GM18511 (cell line): Measurements from ENCODE around the gene COA4.
A peak's percentile ranks its signal among the peaks of the same experiment; 100 is the strongest.
"Not testable (repeated sequence)": the region's sequence is repeated elsewhere in the genome, so short reads cannot be mapped to it uniquely, and the experiment has no call there.

ENCODE experiments used
- ATAC-seq: cut with Tn5 transposase; IDR thresholded peaks from one replicate; pipeline ENCODE4 v1.9.1; 2021; ENCODE audit warnings: mild to moderate bottlenecking, moderate library complexity; ENCODE audit not compliant: unreplicated experiment

The COA4 gene

GRCh38 chr11:73876424-73877310, at the start of gene COA4, which contains the start of gene PAAF1:
Gene COA4 (minus strand): TSS chr11:73876846. CDS start chr11:73873378, 3,468 bp downstream.
Gene PAAF1 (plus strand): TSS chr11:73876999. CDS start chr11:73877022, 23 bp downstream.
- ATAC-seq, result peak; percentile 98

- no peak for ATAC-seq
These were observed 44.5 kb upstream of the COA4 start for GRCh38 chr11:73921180-73921579.

DNA sequence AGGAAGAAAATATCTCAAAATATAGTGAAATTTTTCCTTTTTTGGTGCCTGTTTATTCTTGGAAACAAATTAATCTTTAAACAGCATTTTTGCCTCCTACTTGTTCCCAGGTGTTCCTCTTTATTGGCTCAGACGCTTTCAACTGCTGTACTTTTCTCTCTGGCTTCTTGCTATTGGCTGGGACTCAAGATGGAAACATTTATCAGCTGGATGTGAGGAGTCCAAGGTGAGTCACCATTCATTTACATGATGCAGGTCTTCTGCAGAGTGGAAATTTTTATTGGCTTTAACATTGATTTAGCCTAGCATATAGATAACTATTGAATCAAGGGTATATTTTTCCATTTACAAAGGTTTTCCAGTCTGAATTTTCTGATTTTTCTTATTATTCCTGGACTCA, 39.8 kb upstream of the COA4 start:
- no peak for ATAC-seq

GRCh38 chr11:73914284-73914683, 37.6 kb upstream of the COA4 start:
- no peak for ATAC-seq

DNA sequence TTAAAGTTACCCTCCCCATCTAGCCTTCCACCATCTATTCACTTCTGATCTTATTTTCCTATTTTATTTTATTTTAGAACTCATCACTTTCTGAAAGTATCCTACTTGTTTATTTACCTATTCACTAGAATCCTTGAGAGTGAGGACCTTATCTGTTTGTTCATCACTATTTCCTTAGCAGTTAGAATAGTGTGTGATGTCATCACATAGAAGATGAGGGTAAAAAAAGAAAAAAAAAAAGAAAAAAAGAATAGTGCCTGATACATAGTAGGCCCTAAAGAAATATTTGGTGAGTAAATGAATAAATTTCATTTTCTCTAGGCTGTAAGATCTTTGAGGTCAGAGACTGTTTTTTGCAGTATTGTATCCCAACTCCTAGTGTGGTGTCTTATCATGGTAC, 36.8 kb upstream of the COA4 start:
- ATAC-seq, result no peak

DNA sequence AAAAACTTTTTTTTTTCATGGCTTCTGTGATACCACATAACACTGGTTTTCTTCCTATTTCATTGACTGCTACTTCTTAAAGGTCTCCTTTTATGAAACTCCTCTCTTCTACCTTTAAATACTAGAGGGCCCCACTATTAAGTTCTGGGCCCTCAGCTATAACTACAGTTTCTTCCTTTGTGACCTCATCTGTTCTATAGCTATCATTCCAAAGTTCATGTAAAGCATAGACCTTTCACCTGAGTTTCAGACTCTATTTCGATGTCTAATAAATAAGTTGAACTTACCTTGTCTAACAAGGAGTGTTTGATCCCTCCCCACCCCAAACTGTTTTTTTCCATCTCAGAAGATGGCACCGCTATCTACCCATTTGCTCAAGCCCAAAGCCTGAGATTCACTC, 35.4 kb upstream of the COA4 start:
- ATAC-seq, result no peak

GRCh38 chr11:73907191-73907590, 30.5 kb upstream of the COA4 start:
- no peak for ATAC-seq

DNA sequence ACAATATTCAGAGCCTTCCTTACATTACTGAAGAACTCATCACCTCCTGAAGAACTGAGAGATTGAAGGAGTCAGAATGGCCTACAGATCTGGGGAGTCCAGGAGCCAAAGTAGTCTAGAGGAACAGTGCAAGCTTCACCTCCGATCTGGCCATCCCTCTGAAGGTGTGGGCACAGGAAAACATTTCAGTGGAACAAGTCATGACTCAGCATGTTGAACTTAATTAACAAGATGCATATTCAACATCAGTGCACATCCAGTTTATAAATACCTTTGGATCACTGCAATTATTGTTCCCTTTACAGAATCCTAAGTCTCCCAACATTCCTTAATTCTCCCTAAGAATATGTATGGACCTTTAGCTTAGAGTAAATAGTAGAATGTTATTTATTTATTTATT, 25.7 kb upstream of the COA4 start:
- ATAC-seq, result no peak

DNA sequence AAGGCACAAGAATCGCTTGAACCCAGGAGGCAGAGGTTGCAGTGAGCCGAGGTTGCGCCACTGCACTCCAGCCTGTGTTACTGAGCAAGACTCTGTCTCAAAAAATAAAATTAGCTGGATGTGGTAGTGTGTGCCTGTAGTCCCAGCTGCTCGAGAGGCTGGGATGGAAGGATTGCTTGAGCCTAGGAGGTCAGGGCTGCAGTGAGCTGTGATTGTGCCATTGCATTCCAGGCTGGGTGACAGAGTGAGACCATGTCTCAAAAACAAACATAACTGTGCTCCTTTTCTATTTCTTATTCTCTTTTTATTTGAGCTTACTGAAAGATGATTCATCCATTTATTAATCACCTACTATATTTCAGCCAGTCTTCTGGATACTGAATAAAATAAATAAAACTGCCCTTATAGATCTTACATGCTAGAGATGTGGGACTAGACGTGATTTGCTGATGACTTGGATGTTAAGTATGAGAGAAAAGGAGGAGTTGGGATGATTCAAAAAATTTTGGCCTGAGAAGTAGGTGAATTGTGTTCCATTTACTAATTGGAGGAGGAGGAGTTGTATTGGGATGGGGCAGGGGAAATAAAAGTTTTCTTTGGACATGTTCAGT, 18.2 kb upstream of the COA4 start:
- no peak for ATAC-seq

GRCh38 chr11:73893041-73893440, 16.4 kb upstream of the COA4 start:
- no peak for ATAC-seq

DNA sequence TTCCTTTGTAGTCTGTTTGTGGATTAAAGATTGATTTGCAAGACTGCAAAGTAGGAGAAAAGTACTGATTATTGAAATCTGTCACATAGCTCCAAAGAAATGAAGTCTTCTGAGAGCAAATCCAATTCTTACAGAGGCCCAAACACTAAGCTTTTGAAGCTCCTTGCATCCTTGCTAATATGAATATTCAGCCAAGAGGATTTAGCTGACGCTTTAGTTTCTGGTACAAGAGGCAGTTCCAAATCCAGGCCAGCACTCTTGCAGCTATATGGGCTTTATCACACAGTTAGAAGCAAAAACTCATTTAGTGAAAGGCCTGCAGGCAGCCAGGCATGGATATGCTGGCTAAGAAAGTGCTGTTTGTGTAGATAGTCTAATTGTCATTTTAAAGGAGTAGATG, 12.9 kb upstream of the COA4 start:
- no peak for ATAC-seq

GRCh38 chr11:73889019-73889418, 12.4 kb upstream of the COA4 start:
- ATAC-seq, result no peak

DNA sequence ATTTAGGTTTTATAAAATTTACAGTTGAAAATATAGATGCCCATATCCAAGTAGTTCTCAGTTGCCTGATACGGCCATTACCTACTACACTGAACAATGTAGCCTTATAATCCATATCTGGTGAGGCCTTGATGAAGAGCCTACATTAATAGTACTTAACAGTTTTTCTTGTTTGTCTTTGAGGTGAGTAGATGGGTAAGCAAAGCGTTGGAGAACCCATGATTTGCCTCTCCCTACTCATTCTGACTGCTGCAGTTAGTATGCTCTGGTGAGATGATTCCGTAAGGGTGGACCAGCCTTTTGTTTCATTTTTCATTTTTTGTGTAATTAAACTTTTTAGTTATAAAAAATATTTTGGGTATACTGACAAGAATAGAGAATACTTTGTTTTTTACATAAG, 11.6 kb upstream of the COA4 start:
- no peak for ATAC-seq

GRCh38 chr11:73883856-73884255, 7.2 kb upstream of the COA4 start:
- ATAC-seq, result no peak

DNA sequence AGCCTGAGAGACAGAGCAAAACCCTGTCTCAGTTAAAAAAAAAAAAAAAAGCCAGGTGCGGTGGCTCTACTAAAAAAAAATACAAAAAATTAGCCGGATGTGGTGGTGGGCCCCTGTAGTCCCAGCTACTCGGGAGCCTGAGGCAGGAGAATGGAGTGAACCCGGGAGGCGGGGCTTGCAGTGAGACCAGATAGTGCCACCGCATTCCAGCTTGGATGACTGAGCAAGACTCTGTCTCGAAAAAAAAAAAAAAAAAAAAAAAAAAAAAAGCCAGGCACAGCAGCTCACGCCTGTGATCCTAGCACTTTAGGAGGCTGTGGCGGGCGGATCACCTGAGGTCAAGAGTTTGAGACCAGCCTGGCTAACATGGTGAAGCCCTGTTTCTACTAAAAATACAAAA, 3.8 kb upstream of the COA4 start:
- not testable (repeated sequence) for ATAC-seq

DNA sequence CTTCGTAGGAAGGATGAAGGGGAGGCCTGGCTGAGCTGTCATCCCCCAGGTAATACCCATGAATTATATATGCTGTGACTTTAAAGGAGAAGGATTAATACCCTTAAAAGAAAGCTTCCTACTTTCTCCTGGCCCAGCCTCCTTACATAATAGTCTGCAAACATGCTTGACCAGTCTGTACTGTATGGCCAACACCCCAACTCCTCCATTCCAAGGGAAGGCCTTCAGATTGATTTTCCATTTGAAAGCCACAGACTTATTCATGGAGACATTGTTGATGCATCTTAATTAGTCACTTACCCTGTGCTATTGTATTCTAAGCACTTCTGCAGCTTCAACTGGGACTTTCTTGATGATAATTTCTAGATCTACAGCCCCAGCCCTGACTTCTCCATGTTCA, 2.1 kb upstream of the COA4 start:
- ATAC-seq, result no peak

- no peak for ATAC-seq
These were observed 806 bp downstream of the COA4 start for GRCh38 chr11:73875840-73876239.

- no peak for ATAC-seq
These were observed 1.3 kb downstream of the COA4 start for GRCh38 chr11:73875380-73875779.

DNA sequence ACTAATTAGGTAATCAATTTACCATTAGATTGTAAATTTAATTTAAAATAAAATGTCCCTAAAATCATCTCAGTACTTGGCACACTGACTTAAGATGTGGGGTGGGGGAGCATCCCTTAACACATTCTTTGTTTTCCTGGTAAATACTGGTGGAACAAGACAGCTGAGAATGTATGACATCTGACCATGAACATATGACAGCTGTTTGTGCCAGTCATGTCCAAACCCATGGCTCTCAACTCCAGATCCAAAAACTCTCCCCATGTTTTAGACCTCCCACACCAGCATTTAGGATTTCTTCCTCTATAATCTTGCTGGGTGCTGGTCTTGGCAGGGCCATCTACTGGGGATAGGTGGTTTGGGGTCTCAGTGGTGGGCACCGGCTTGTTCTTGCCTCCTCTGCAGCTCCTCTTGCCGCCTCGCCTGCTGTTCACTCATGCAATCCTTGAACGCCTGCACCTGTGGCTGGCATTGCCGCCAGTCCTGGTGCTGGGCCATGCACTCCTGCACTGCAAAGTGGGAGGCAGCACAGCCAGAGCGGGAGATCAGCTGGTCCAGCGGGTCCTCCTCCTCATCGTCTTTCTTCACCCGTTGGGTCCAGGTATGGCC, 3.8 kb downstream of the COA4 start:
- no peak for ATAC-seq

DNA sequence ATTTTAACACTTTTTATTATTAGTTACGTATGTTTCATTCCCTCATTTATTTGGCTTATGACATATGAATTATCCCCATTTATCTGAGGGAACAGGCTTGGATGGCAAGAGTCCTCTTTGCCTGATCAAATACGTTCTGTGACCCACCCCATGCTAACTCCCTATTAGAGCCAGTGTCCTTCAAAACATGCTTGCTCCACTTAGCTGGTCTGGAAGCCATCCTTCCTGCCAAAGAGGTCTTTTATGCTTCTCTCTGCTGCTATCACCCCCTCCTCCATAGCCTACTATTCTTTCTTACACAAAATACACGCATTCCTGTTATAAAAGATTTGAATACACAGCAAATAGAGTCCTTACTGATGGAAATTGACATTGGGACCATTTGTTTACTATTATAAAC, 6.4 kb downstream of the COA4 start:
- no peak for ATAC-seq

- ATAC-seq, result no peak
These were observed 7.2 kb downstream of the COA4 start for GRCh38 chr11:73869332-73869949.
